ENCODE measurements around the gene ARHGAP45.

ARHGAP45 gene

DNA sequence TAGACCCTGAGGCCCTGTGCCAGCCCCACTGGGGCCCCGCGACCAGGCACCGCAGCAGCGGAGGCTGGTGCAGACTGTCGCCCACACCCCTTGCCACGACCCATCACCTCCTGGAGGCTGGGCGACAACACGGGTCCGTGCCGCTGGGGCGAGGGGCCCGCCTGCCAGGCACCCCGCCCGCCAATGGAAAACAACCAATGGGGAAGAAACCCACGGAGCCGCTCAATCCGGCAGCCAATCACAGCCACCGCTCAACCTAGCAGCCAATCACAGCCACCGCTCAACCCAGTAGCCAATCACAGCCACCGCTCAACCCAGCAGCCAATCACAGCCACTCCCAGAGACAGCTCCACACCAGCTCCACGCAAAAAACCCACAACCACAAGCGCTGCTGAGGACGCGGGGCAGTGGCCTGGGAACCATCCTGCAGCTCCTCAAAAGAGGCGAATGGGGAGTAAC is 66.5 kb downstream of the ARHGAP45 start:
- peak; percentile 46 for TF ChIP-seq FOXP2 (optimal IDR thresholded peaks at IDR 0.05; ENCODE audit: borderline replicate concordance, extremely low read depth, extremely low read length, insufficient read depth)
- no peak for TF ChIP-seq POLR2AphosphoS5 (IDR thresholded peaks at IDR 0.05; ENCODE audit: low read depth, low read length)

DNA sequence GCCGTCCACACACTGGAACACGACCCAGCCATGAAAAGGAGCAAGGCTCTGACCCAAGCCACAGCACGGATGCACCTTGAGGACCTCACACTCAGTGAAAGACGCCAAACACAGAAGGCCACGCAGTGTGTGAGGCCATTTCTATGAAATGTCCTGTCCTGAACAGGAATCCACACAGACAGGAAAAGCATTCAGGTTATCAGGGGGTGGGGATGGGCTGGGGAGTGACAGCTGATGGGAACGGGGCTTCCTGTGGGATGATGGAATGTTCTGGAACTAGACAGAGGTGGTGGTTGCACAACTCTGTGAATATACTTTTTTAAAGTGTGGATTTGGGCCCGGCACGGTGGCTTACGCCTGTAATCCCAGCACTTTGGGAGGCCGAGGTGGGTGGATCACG is 67.5 kb downstream of the ARHGAP45 start:
- no peak for TF ChIP-seq FOXP2 (optimal IDR thresholded peaks at IDR 0.05; ENCODE audit: borderline replicate concordance, extremely low read depth, extremely low read length, insufficient read depth)
- TF ChIP-seq, protein P1, sequence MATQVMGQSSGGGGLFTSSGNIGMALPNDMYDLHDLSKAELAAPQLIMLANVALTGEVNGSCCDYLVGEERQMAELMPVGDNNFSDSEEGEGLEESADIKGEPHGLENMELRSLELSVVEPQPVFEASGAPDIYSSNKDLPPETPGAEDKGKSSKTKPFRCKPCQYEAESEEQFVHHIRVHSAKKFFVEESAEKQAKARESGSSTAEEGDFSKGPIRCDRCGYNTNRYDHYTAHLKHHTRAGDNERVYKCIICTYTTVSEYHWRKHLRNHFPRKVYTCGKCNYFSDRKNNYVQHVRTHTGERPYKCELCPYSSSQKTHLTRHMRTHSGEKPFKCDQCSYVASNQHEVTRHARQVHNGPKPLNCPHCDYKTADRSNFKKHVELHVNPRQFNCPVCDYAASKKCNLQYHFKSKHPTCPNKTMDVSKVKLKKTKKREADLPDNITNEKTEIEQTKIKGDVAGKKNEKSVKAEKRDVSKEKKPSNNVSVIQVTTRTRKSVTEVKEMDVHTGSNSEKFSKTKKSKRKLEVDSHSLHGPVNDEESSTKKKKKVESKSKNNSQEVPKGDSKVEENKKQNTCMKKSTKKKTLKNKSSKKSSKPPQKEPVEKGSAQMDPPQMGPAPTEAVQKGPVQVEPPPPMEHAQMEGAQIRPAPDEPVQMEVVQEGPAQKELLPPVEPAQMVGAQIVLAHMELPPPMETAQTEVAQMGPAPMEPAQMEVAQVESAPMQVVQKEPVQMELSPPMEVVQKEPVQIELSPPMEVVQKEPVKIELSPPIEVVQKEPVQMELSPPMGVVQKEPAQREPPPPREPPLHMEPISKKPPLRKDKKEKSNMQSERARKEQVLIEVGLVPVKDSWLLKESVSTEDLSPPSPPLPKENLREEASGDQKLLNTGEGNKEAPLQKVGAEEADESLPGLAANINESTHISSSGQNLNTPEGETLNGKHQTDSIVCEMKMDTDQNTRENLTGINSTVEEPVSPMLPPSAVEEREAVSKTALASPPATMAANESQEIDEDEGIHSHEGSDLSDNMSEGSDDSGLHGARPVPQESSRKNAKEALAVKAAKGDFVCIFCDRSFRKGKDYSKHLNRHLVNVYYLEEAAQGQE (IDR thresholded peaks at IDR 0.05; ENCODE audit: insufficient read depth in 1 of 2, low read depth in 2 of 2, low read length in 2 of 2) = no peak
- no peak for TF ChIP-seq SIN3A (IDR thresholded peaks at IDR 0.05; ENCODE audit: borderline replicate concordance, insufficient read depth, low read length)
- TF ChIP-seq POLR2AphosphoS5 (IDR thresholded peaks at IDR 0.05; ENCODE audit: low read depth, low read length) = no peak
- TF ChIP-seq TAF1 (IDR thresholded peaks at IDR 0.05; ENCODE audit: borderline replicate concordance, insufficient read depth, low read length) = no peak

DNA sequence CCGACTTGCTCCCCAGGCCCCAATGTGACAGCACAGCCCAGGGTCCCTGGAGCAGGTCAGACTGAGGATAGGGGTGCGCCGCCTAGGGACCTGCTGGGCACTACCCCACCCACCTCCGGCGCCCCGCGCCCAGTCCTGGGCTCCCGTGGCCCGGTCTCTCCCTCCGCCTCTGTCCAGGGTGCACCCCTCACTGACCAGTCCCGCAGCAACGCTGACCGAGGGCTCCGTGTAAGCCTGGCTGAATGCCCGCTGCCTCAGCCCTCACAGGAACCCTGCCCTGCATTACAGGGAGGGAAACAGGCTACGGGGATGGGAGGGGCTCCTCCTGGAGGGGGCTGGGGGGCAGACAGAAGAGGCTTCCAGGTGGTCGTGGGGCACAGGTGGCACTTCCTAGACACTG is 68.5 kb downstream of the ARHGAP45 start:
- TF ChIP-seq, protein P1 (IDR thresholded peaks at IDR 0.05; ENCODE audit: insufficient read depth in 1 of 2, low read depth in 2 of 2, low read length in 2 of 2) = no peak
- no peak for TF ChIP-seq FOXP2 (optimal IDR thresholded peaks at IDR 0.05; ENCODE audit: borderline replicate concordance, extremely low read depth, extremely low read length, insufficient read depth)
- TF ChIP-seq POLR2AphosphoS5 (IDR thresholded peaks at IDR 0.05; ENCODE audit: low read depth, low read length) = no peak
- TF ChIP-seq SIN3A (IDR thresholded peaks at IDR 0.05; ENCODE audit: borderline replicate concordance, insufficient read depth, low read length) = no peak
- TF ChIP-seq TAF1 (IDR thresholded peaks at IDR 0.05; ENCODE audit: borderline replicate concordance, insufficient read depth, low read length) = no peak

DNA sequence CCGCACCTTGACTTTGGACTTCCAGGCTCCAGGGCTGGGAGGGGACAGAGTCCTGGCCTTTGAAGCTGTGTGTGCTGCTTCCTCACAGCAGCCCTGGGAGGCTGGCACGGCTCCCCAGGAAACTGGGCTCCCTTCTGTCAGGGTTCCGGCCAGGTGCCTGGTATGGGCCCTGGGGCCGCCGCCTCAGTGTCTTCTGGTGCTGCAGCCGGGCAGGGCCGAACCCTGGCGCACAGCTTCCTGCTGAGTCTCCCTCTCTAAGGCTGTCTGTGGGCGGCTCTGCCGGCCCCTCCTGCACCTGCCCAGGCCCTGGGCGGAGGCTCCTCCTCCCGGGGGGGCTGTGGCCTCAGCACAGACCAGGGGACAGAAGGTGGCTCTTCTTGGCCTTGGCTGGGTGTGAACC is 69.2 kb downstream of the ARHGAP45 start:
- TF ChIP-seq POLR2AphosphoS5 (IDR thresholded peaks at IDR 0.05; ENCODE audit: low read depth, low read length) = no peak
- no peak for TF ChIP-seq FOXP2 (optimal IDR thresholded peaks at IDR 0.05; ENCODE audit: borderline replicate concordance, extremely low read depth, extremely low read length, insufficient read depth)
- no peak for TF ChIP-seq TAF1 (IDR thresholded peaks at IDR 0.05; ENCODE audit: borderline replicate concordance, insufficient read depth, low read length)
- TF ChIP-seq, protein P1 (IDR thresholded peaks at IDR 0.05; ENCODE audit: insufficient read depth in 1 of 2, low read depth in 2 of 2, low read length in 2 of 2) = no peak
- no peak for TF ChIP-seq SIN3A (IDR thresholded peaks at IDR 0.05; ENCODE audit: borderline replicate concordance, insufficient read depth, low read length)
